C4-2B (cell line): ENCODE measurements around the gene ADAMTS14.

Experiments
- H3K27ac ChIP-seq: fragments of 450-650 bp; 2 replicates; pipeline ENCODE4 v1.5.1; 2017
- ZFX ChIP-seq: fragments of 450-650 bp; IDR thresholded peaks from 2 replicates; pipeline ENCODE4 v1.6.1; 2017
- TF ChIP-seq, protein P1 (sequence below): fragments of 450-650 bp; conservative IDR thresholded peaks from 2 replicates; pipeline ENCODE4 v1.5.1; 2017; ENCODE audit warnings: mild to moderate bottlenecking

The ADAMTS14 gene

DNA sequence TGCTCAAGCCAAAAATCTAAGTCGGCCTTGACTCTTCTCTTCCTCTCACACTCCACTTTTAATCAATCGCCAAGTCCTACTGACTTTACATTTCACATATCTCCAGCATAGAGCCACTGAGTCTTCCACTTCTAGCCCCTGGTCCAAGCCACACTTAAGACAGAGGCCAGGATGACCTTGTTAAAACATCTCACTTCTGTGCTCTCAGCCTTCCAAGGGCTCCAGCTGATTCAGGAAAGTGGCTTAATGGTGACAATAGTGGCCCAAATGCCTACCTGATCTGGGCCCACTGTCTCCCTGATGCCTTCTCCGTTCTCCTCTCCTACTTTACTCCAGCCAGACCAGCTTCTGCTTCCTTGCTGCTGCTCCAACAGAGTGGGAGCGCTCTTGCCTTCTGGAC is 108.5 kb downstream of the ADAMTS14 start:
- no peak for TF ChIP-seq ZFX
- TF ChIP-seq, protein P1, sequence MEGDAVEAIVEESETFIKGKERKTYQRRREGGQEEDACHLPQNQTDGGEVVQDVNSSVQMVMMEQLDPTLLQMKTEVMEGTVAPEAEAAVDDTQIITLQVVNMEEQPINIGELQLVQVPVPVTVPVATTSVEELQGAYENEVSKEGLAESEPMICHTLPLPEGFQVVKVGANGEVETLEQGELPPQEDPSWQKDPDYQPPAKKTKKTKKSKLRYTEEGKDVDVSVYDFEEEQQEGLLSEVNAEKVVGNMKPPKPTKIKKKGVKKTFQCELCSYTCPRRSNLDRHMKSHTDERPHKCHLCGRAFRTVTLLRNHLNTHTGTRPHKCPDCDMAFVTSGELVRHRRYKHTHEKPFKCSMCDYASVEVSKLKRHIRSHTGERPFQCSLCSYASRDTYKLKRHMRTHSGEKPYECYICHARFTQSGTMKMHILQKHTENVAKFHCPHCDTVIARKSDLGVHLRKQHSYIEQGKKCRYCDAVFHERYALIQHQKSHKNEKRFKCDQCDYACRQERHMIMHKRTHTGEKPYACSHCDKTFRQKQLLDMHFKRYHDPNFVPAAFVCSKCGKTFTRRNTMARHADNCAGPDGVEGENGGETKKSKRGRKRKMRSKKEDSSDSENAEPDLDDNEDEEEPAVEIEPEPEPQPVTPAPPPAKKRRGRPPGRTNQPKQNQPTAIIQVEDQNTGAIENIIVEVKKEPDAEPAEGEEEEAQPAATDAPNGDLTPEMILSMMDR = no peak

DNA sequence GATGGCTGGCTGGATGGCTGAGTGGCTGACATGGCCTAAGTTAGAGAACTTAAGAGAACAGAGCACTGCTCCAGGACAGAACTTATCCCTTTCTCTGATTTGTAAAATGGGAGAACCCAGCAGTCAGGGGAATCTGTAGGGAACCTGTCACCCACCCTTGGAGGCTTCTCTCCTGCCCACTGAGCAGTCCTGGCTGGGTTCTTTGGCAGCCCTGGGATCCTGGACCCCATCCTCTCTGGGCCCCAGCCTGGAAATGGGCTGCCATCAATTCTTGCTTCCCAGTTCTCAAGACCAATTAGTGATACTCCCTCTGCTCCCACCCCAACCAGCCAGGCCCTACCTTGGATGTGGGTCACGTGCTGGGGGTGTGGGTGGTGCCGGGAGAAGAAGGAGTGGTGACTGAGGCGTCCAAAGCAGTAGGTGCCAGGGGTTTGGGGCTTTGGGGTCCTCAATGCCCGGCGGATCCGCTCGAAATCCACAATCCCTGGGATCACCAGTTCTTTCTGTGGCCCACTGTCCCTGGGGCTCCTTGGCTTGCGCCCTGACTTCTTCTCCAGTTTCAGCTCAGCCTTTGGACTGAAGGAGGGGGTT is 109.2 kb downstream of the ADAMTS14 start:
- TF ChIP-seq, protein P1 = no peak
- TF ChIP-seq ZFX = no peak
- H3K27ac ChIP-seq = no peak overlapping the region

More for the DNA sequence above, 108.5 kb downstream of the ADAMTS14 start:
- no peak overlapping the region for H3K27ac ChIP-seq

DNA sequence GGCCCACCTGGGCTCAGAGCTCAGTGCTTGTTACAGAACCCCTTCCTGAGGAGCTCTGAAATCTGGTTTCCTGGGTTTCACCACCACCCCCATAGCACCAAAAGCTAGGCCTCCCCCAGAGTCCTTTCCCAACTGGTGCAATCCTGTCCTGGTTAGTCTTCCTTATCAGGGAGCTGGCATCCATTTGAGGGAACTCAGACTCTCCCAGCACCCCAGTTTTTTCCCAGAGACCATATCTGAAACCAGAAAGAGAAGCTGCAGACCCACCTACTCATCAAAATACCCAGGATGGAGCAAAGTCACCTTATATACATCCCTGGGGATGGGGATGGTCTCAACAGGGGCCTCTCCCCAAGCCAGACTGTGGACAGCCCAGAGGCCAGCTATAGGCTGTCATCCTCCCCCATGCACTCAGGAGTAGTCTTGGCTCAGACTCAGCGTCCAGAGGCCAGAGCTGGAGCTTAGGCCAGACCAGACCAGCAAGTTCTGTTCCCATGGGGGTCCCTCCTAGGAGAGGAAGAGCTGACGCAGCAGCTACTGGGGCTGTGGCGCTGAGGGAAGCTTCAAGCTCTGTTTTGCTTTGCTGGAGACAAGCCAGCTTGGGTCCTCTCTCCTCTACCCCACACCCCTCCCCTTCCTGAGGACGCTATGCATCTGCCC is 109.9 kb downstream of the ADAMTS14 start:
- TF ChIP-seq, protein P1 = no peak
- no peak for TF ChIP-seq ZFX
- no peak overlapping the region for H3K27ac ChIP-seq

DNA sequence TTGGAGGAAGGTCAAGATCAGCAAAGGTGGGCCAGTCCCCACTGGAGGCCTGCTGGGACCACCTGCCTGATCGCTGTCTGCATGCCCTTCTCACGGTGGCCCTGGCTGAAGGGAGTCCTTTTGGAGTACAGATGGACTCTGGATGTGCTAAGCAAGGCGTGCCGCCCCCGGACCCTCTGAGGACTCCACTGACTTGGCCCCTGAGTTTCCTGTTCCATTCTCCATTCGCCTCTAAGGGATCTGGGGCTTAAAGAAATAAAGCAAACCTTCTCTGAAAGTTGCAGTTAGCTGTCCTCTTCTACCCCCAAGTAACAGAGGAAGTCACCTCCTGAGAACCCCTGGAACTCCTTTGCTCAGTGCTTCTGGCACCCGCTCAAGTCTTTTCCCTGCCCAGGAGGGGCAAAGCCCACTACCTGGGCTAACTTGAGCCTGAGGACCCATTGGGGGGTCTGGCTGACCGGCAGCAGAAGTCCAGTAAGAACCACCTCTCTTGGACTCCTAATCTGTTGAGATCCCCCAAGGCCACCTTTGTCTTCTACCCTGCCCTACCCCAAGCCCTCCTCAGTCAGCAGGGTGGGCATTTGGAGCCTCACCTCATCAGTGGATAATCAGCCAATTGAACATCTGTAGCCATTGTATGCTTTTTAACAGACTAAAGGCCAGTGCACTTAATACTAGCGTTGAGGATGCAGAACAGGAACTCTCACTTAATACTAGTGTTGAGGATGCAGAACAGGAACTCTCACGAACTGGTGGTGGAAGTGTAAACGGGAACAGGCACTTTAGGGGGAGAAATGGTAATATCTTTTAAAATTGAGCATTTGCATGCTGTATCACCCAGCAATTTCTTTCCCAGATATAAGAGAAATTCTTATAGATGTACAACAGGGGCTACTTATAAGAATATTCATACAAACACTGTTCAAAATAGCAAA is 110.7 kb downstream of the ADAMTS14 start:
- TF ChIP-seq, protein P1 = no peak
- TF ChIP-seq ZFX = no peak
- no peak overlapping the region for H3K27ac ChIP-seq

DNA sequence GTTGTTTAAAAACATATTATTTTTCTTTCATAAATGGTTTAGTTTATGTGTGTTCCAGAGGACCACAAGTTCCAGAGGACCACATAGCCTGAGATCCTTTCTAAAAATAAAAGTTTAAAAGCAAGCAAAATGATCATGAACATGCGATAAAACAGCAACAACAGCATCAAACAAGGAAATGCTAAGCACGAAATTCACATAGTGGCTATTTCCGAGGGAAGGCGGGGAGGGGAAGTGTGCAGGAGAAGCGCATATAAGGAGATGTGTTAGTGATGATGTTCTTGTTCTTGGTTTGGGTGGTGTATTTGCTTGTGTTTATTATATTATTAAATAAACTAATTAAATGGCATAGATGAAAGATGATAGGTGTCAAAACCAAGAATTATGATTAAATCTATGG is 111.7 kb downstream of the ADAMTS14 start:
- TF ChIP-seq, protein P1 = no peak
- no peak for TF ChIP-seq ZFX
- no peak overlapping the region for H3K27ac ChIP-seq

DNA sequence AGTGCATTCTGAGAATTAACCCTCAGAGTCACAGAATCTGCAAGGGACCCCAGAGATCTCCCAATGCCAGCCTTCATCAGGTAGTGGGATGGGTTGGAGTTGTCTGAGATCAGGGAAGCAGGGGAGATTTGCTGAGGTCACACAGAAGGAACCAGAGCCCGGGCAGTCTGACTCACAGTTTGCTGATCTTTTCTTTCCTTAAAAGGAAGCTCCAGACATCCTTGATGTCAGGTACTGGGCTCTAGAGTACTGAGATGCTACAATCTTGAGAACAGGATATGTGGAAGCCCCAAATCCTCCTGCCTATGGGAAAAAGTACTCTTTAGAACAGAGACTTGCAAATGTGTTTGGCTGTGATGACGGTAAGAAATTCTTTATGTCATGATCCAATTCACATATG is 112.2 kb downstream of the ADAMTS14 start:
- TF ChIP-seq, protein P1 = no peak
- no peak for TF ChIP-seq ZFX
- H3K27ac ChIP-seq = no peak overlapping the region

DNA sequence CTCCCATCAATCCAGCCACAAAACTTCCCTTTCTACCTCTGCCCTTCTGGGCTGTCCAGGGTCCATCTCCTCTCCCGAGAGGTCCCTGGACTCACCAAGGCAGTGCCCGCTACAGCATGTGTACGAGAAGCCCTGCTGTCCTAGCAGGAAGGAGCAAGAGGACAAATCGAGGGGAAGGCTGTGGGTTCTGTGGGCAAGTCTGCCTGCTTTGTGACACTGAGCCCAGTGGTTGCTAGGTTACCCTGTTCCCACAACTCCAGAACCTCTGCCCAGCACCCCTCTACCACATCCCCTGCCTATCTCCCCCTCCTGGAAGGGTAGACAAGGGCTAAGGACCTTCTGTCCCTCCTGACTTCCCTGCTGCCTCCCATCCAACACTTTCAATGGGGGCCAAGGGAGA is 112.9 kb downstream of the ADAMTS14 start, which contains the start of gene TBATA:
TSS of gene TBATA (minus strand) at position 188 of the 400 bp plus-strand sequence. CDS start 1,998 bp downstream, outside the sequence.
- H3K27ac ChIP-seq = no peak within 1 kb of the TSS
- TF ChIP-seq, protein P1 = no peak
- TF ChIP-seq ZFX = no peak
